ENCODE data around the gene REXO2.

REXO2 gene

DNA sequence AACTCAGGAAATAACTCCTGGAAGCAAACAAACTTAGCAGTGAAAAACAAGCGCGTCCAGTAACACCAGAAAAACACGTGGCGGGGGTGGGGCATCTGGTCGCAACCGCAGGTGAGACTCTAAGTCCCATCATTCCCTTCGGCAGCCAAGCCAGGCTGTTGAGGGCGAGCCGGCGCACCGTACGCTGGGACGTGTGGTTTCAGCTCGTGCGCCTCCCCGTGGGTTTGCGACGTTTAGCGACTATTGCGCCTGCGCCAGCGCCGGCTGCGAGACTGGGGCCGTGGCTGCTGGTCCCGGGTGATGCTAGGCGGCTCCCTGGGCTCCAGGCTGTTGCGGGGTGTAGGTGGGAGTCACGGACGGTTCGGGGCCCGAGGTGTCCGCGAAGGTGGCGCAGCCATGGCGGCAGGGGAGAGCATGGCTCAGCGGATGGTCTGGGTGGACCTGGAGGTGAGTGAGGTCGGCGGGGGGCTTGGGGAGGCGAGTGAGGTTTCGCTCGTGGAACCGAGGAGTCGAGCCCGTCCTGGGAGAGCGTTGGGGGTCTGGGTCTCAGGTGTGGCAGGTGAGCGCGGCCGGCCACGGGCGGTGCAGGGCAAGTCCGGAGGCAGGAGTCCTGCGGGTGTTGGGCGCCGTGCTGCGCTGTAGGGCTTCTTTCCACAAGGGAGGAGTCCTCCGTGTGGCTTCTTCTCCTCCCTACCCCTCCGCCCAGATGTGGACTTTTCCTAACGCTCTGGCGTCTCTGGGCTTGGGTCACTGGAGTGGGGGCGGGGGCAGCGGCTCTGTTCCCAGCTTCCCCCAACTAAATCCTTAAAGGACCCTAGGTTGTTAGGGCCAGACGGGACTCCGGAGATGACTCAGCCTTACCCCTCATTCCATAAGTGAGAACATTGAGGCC lies at the start of gene REXO2:
Gene REXO2 (plus strand): TSS at position 239 of the 892 bp plus-strand sequence. CDS start 62 bp downstream, at position 301.
- H3K9ac ChIP-seq (ENCODE audit: low read length): peak within 1 kb of the TSS; percentile 95
- H3K9me3 ChIP-seq (ENCODE audit: control insufficient read depth, insufficient read depth, low read depth, low read length): no peaks in the 10 kb centered on the region
- H3K27me3 ChIP-seq (ENCODE audit: control insufficient read depth, insufficient read depth, low read length): no peaks in the 10 kb centered on the region
- H3K4me3 ChIP-seq (ENCODE audit: low read depth, low read length): peak within 1 kb of the TSS; percentile 95
- H3K27ac ChIP-seq (ENCODE audit: low read depth, low read length): peak within 1 kb of the TSS; percentile 78
- H3K4me1 ChIP-seq (ENCODE audit: control insufficient read depth, insufficient read depth, low read length): peaks cover 35% of the 10 kb centered on the region
- H3K36me3 ChIP-seq (ENCODE audit: control insufficient read depth, insufficient read depth, low read length): peaks cover 20% of the 10 kb centered on the region

DNA sequence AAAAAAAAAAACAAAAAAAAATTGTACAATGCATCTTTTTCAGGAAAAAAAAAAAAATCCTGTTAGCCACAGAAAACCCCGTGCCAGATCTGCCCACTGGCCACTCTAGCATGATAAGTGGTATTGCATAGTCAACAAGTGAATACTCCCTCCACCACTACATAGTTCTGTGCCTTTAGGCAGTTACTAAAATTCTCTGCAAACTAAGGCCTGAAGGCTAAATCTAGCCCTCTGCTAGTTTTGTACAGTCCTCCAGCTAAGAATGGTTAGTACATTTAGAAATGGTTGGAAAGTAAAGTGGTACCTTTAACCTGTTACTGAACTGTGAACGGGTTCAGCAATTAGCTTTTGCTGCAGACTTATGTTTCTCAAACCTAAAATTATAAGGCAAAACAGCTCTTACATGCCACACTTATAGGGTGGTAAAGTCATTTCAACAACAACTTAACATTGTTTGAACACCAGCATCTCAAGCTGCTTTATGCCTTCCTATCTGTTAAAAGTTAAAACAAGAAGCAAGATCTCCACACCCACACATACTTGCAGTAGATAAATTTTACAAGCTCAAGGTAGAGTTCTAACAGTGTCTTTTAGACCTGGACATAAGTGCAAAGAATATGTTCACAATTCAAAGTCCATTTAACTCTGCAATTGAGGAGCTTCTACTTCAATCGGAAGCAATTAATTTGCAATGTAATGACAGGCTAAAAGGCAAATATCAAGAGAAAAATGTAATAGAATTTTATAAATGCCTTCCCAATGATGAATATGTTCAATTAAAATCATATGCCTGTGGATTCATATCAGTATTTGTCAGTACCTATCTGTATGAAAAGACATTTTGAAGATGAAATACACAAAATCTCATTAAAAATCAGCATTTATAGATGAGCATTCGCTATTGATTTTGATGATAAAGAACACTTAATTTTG lies 46.3 kb upstream of the REXO2 start:
- Histone ChIP-seq H3K4me3 (ENCODE audit: low read depth, low read length) (no peak overlapping the region), H3K9ac (ENCODE audit: low read length) (no peak overlapping the region), H3K9me3 (ENCODE audit: control insufficient read depth, insufficient read depth, low read depth, low read length) (0 out of 2 replicates have a peak, but pooled peaks cover 2% of the 10 kb centered on the region), H3K27ac (ENCODE audit: low read depth, low read length) (no peak overlapping the region), H3K36me3 (ENCODE audit: control insufficient read depth, insufficient read depth, low read length) (no peaks in the 10 kb centered on the region), H3K27me3 (ENCODE audit: control insufficient read depth, insufficient read depth, low read length) (no peaks in the 10 kb centered on the region), H3K4me1 (ENCODE audit: control insufficient read depth, insufficient read depth, low read length) (peaks cover 21% of the 10 kb centered on the region)

DNA sequence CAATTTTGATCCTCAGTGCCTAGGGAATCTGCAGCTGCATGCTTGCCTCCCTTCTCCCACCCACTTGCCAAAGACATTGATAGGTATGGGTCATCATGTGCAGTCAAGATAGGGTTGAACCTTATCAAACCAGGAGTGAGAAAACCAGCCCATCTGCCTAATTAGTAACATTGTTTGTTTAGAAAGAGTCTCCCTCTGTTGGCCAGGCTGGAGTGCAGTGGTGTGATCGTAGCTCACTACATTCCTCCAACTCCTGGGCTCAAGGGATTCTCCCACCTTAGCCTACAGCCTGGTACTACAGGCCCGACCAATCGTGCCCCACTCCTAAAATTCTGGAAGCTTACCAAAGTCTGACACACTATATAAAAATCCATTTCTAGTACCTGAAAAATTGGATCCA lies 43.5 kb upstream of the REXO2 start:
- H3K4me1 ChIP-seq (ENCODE audit: control insufficient read depth, insufficient read depth, low read length): peaks cover 31% of the 10 kb centered on the region
- no peak overlapping the region for H3K27ac ChIP-seq (ENCODE audit: low read depth, low read length)
- H3K27me3 ChIP-seq (ENCODE audit: control insufficient read depth, insufficient read depth, low read length): no peaks in the 10 kb centered on the region
- H3K9ac ChIP-seq (ENCODE audit: low read length): no peak overlapping the region
- no peak overlapping the region for H3K4me3 ChIP-seq (ENCODE audit: low read depth, low read length)
- no peaks in the 10 kb centered on the region for H3K36me3 ChIP-seq (ENCODE audit: control insufficient read depth, insufficient read depth, low read length)
- H3K9me3 ChIP-seq (ENCODE audit: control insufficient read depth, insufficient read depth, low read depth, low read length): 0 out of 2 replicates have a peak, but pooled peaks cover 2% of the 10 kb centered on the region

DNA sequence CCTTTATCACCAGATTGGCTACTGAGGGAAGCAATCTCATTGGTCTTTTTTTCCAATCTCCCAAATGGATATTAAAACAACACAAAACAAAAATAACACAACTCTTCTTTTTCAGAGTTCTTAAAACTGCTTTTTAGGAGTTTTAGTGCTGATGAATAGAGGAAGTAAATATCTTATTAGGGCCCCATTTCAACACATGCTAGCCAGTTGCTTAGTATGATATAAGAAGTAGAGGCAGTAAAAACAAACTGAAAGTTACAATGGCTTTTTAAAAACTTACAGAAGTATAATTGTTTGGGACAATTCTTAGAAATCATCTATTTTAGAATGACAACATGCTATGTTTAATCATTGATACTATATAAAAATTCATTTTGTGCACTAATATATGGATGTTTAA lies 42.4 kb upstream of the REXO2 start:
- no peak overlapping the region for H3K4me3 ChIP-seq (ENCODE audit: low read depth, low read length)

DNA sequence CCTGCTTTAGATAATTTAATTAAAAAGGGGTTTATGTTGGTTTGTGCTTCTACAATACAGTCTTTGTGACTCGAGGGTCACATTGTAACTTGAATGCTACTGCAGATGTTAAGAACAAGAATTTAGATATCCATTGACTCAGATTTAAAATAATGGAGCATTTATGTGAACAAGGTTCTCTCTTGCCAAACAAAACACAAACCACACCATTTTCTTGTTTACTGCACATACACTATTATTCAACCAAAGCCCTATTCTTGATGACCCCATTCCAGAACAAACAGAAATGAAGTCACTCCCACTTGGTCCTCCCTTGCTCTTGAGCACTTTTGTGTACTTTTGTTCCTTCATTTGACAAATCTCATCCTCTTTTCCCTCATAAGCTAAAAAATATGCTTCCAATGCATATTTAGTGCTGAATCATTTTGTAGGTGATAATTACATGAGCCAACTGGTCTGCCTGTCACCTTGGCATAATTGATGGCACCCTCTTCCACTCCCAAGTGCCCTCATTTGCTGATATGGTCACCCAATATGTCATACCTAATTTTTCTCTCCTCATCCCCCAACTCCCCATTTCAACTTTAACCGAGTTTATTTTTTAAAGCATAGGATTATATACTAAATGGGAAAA lies 41.8 kb upstream of the REXO2 start:
- 0 out of 2 replicates have a peak, but pooled peaks cover 2% of the 10 kb centered on the region for H3K9me3 ChIP-seq (ENCODE audit: control insufficient read depth, insufficient read depth, low read depth, low read length)
- no peaks in the 10 kb centered on the region for H3K27me3 ChIP-seq (ENCODE audit: control insufficient read depth, insufficient read depth, low read length)
- no peak overlapping the region for H3K9ac ChIP-seq (ENCODE audit: low read length)
- no peaks in the 10 kb centered on the region for H3K36me3 ChIP-seq (ENCODE audit: control insufficient read depth, insufficient read depth, low read length)
- no peak overlapping the region for H3K27ac ChIP-seq (ENCODE audit: low read depth, low read length)
- no peak overlapping the region for H3K4me3 ChIP-seq (ENCODE audit: low read depth, low read length)
- peaks cover 31% of the 10 kb centered on the region for H3K4me1 ChIP-seq (ENCODE audit: control insufficient read depth, insufficient read depth, low read length)

More for the DNA sequence above, 42.4 kb upstream of the REXO2 start:
- Histone ChIP-seq H3K9ac (ENCODE audit: low read length) (no peak overlapping the region), H3K27me3 (ENCODE audit: control insufficient read depth, insufficient read depth, low read length) (no peaks in the 10 kb centered on the region), H3K27ac (ENCODE audit: low read depth, low read length) (no peak overlapping the region), H3K9me3 (ENCODE audit: control insufficient read depth, insufficient read depth, low read depth, low read length) (0 out of 2 replicates have a peak, but pooled peaks cover 2% of the 10 kb centered on the region), H3K36me3 (ENCODE audit: control insufficient read depth, insufficient read depth, low read length) (no peaks in the 10 kb centered on the region), H3K4me1 (ENCODE audit: control insufficient read depth, insufficient read depth, low read length) (peaks cover 31% of the 10 kb centered on the region)

DNA sequence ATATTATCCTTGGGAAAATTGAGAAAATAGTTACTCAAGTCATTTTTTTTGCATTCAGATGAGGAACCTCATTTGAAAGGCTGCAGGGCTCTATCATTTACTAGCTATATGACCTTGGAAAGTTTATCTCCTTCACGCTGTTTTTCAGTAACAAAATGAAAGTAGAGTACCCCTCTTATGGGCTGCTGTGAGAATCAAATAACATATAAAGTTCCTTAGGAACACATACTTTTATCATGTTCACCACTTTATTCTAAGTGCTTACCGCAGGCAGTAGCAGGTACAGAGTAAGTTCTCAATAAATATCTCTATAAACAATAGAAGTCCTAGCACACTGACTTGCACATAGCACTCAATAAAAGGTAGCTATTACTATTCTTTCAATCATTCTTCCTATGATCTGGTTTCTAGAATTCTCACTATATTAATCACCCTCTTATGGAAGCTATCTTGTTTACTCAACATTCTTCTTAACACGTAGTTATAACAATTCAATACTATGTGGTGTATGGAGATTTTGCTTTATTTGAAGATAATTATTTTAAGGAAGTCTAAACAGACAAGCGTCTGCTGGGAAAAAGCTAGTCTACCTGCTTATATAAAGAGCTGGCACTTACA lies 40.9 kb upstream of the REXO2 start:
- H3K9me3 ChIP-seq (ENCODE audit: control insufficient read depth, insufficient read depth, low read depth, low read length): 0 out of 2 replicates have a peak, but pooled peaks cover 2% of the 10 kb centered on the region
- no peaks in the 10 kb centered on the region for H3K27me3 ChIP-seq (ENCODE audit: control insufficient read depth, insufficient read depth, low read length)
- peaks cover 8% of the 10 kb centered on the region for H3K36me3 ChIP-seq (ENCODE audit: control insufficient read depth, insufficient read depth, low read length)
- H3K4me1 ChIP-seq (ENCODE audit: control insufficient read depth, insufficient read depth, low read length): peaks cover 31% of the 10 kb centered on the region
- H3K4me3 ChIP-seq (ENCODE audit: low read depth, low read length): peak overlapping the region; percentile 97
- H3K9ac ChIP-seq (ENCODE audit: low read length): no peak overlapping the region
- no peak overlapping the region for H3K27ac ChIP-seq (ENCODE audit: low read depth, low read length)

DNA sequence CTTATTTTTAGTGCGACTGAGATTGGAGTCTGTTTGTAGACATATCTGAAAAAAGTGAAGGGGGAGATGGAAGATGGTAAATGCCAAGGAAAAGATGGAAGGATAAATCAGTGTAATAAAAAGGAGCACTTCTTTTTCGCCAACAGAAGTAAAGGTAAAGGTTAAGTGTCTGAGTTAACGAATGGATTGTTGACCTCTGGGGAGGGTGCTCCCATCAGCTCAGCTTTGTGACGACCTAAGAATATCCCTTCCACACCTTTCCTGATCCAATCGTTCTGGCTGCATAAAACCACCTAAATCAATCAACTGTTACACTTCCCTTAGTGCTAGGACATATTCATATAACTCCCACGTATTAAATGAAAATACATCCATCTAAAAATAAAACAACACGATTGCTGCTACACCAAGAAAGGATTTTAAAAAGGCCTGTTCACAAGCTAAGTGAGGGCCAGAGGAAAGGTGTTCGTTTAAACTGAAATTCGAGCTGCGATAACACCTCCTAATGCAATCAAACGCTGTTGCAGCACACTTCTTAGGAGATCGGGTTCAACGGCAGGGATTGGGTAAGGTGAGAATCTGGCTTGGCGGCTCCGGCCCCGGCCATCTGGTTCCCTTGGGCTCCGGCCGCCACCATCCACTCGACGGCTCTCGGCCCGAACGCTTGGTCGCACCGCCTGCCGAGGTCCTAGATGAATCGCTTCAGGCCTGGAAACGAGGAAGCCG lies 39.6 kb upstream of the REXO2 start:
- H3K4me1 ChIP-seq (ENCODE audit: control insufficient read depth, insufficient read depth, low read length): peaks cover 31% of the 10 kb centered on the region
- H3K27me3 ChIP-seq (ENCODE audit: control insufficient read depth, insufficient read depth, low read length): no peaks in the 10 kb centered on the region
- peaks cover 16% of the 10 kb centered on the region for H3K36me3 ChIP-seq (ENCODE audit: control insufficient read depth, insufficient read depth, low read length)
- H3K27ac ChIP-seq (ENCODE audit: low read depth, low read length): peak overlapping the region; percentile 98
- peak overlapping the region; percentile 97 for H3K4me3 ChIP-seq (ENCODE audit: low read depth, low read length)
- H3K9me3 ChIP-seq (ENCODE audit: control insufficient read depth, insufficient read depth, low read depth, low read length): 0 out of 2 replicates have a peak, but pooled peaks cover 2% of the 10 kb centered on the region
- peak overlapping the region; percentile 99 for H3K9ac ChIP-seq (ENCODE audit: low read length)

DNA sequence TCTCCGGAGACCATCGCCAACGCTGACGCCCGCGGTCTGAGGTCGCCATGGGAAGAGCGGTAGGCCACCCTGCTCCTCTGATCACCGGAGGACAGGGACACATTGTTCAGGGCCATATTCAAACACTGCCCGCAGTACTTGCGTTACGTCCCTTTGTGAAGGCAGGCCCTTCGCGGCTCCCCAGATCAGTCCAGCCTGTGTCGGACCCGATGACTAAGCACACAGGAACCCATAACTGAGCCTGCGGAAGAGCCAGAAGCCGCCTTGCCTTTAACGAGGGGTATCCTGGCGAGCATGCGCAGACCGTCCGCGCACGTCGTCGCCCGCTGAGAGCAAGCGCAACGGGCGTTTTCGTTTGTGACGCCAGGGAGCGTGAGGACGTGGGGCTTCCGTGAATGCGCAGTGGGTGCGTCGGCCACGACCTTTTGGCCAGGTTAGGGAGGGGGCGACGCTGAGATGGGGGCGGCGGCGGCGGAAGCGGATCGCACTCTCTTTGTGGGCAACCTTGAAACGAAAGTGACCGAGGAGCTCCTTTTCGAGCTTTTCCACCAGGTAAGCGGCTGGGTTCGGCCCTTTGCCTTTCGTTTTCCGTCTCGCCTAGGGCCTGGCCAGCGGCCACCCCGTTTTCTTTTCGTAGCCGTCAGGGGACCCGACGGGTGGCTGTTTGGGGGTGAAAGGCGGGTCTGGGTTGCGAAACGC lies 38.9 kb upstream of the REXO2 start, which contains the start of the genes C11orf71 and RBM7:
Gene C11orf71 (minus strand): TSS at position 296 of the 699 bp plus-strand sequence. CDS start 180 bp downstream, at position 116.
Gene RBM7 (plus strand): TSS at position 451 of the 699 bp plus-strand sequence. CDS start 6 bp downstream, at position 457.
- no peaks in the 10 kb centered on the region for H3K9me3 ChIP-seq (ENCODE audit: control insufficient read depth, insufficient read depth, low read depth, low read length)
- H3K27me3 ChIP-seq (ENCODE audit: control insufficient read depth, insufficient read depth, low read length): no peaks in the 10 kb centered on the region
- peaks cover 31% of the 10 kb centered on the region for H3K4me1 ChIP-seq (ENCODE audit: control insufficient read depth, insufficient read depth, low read length)
- H3K4me3 ChIP-seq (ENCODE audit: low read depth, low read length): peak within 1 kb of the TSS; percentile 97
- peaks cover 22% of the 10 kb centered on the region for H3K36me3 ChIP-seq (ENCODE audit: control insufficient read depth, insufficient read depth, low read length)
- peak within 1 kb of the TSS; percentile 98 for H3K27ac ChIP-seq (ENCODE audit: low read depth, low read length)
- H3K9ac ChIP-seq (ENCODE audit: low read length): peak within 1 kb of the TSS; percentile 99

DNA sequence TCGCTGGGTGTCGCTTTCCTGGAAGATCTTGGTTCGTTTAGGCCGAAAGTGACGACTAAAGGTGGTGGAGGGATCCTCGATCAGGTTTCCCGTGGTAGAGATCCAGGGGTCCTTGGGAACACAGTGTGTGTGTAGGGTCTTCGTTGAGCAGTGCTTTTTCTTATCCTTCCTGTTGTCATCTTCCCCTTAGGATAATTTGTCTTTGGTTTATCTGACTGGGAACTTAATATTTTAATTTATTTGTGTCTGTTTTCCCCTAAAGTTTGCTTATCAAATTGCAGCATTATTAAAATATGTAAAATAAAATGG lies 38.4 kb upstream of the REXO2 start:
- H3K4me1 ChIP-seq (ENCODE audit: control insufficient read depth, insufficient read depth, low read length): peaks cover 28% of the 10 kb centered on the region
- no peaks in the 10 kb centered on the region for H3K27me3 ChIP-seq (ENCODE audit: control insufficient read depth, insufficient read depth, low read length)
- H3K9me3 ChIP-seq (ENCODE audit: control insufficient read depth, insufficient read depth, low read depth, low read length): no peaks in the 10 kb centered on the region
- peak overlapping the region; percentile 97 for H3K4me3 ChIP-seq (ENCODE audit: low read depth, low read length)
- H3K27ac ChIP-seq (ENCODE audit: low read depth, low read length): peak overlapping the region; percentile 98
- peak overlapping the region; percentile 99 for H3K9ac ChIP-seq (ENCODE audit: low read length)
- H3K36me3 ChIP-seq (ENCODE audit: control insufficient read depth, insufficient read depth, low read length): peaks cover 27% of the 10 kb centered on the region

All from HUES6 (cell line).